HepG2 (cell line): Measurements from ENCODE around the gene SPP1. TPM values are rescaled to one million over a fixed set of nuclear protein-coding genes. Genes with fewer than 3 reads are reported as not detected.
"Not testable (repeated sequence)": the region's sequence is repeated elsewhere in the genome, so short reads cannot be mapped to it uniquely, and the experiment has no call there.

Experiments
- ATAC-seq: fragments of 200-7000 bp; cut with Tn5 transposase; 3 replicates; pipeline ENCODE4 v1.9.1; 2020; ENCODE audit warnings: mild to moderate bottlenecking, moderate library complexity
- BruUV-seq: library from RNA; stranded (reverse); fragments of 400-500 nt; replicated peaks from 2 replicates; lab custom pipeline; 2021; lab: Mats Ljungman, UMichigan
- CTCF ChIA-PET: fragments of 300-600 bp; formaldehyde crosslinking; extraction: SDS; loops from one replicate; lab custom pipeline; 2021; ENCODE audit warnings: low total read pairs, inconsistent platforms, low intra/inter-chr PET ratio; lab: Yijun Ruan, JAX
- POLR2A ChIA-PET: fragments of 350-600 bp; sonication (Branson Sonifier 250); formaldehyde crosslinking; loops from one replicate; lab custom pipeline; 2020; ENCODE audit warnings: antibody characterized with exemption, inconsistent platforms; lab: Yijun Ruan, JAX
- DNase-seq: peaks from one replicate; pipeline ENCODE4 v3.0.0-alpha.2; 2015; ENCODE audit warnings: low spot score
- FAIRE-seq: peaks from 3 replicates; lab custom pipeline; 2011; peaks lifted over from hg19 to GRCh38; lab: Jason Lieb, UNC
- H2AFZ ChIP-seq: one replicate; pipeline ENCODE4 v1.6.1; 2011; ENCODE audit warnings: low read length, inconsistent platforms
- H3K27ac ChIP-seq: fragments of 300-600 bp; 3 replicates; pipeline ENCODE4 v1.8.0; 2011; ENCODE audit warnings: mixed run types, mild to moderate bottlenecking, mixed read lengths, low read length, inconsistent platforms; ENCODE audit not compliant: insufficient read depth; ENCODE audit errors: extremely low read length
- H3K27me3 ChIP-seq, 2 experiments: fragments of 200-600 bp in 1 of 2; 2 replicates in 1 of 2; 3 replicates in 1 of 2; pipeline versions ENCODE4 v1.6.0 to v1.8.0; 2011; ENCODE audit warnings: low read length in 2 of 2, mild to moderate bottlenecking in 2 of 2, moderate library complexity in 2 of 2, inconsistent platforms in 1 of 2; ENCODE audit not compliant: insufficient read depth in 2 of 2, control insufficient read depth in 1 of 2
- H3K36me3 ChIP-seq, 2 experiments: fragments of 200-600 bp in 1 of 2; replicated peaks in 1 of 2; 2 replicates in 1 of 2; 3 replicates in 1 of 2; pipeline versions ENCODE4 v1.5.1 to v1.8.0; 2011; ENCODE audit warnings: low read length in 2 of 2, inconsistent platforms in 1 of 2; ENCODE audit not compliant: insufficient read depth in 2 of 2, control insufficient read depth in 1 of 2
- H3K4me1 ChIP-seq: 2 replicates; pipeline ENCODE4 v1.5.1; 2012; ENCODE audit warnings: low read length, inconsistent platforms; ENCODE audit not compliant: insufficient read depth
- H3K4me2 ChIP-seq: 2 replicates; pipeline ENCODE4 v1.6.0; 2011; ENCODE audit warnings: low read depth, low read length, inconsistent platforms
- H3K4me3 ChIP-seq, 3 experiments: fragments of 200-600 bp in 1 of 3; sonication (generic), shearing (Covaris generic) in 1 of 3; replicated peaks in 1 of 3; 2 replicates each; pipeline ENCODE4 v1.5.1; 2011 to 2016; ENCODE audit warnings: low read length in 3 of 3, inconsistent platforms in 2 of 3, low read depth in 2 of 3, mild to moderate bottlenecking in 2 of 3, control low read depth in 1 of 3, mixed read lengths in 1 of 3; ENCODE audit not compliant: insufficient read depth in 1 of 3
- H3K79me2 ChIP-seq: one replicate; pipeline ENCODE4 v1.6.1; 2011; ENCODE audit warnings: low read length, inconsistent platforms; ENCODE audit not compliant: insufficient read depth
- H3K9ac ChIP-seq: 2 replicates; pipeline ENCODE4 v1.6.0; 2011; ENCODE audit warnings: mild to moderate bottlenecking, low read depth, low read length, inconsistent platforms; ENCODE audit not compliant: insufficient read depth
- H3K9me3 ChIP-seq: 2 replicates; pipeline ENCODE4 v1.5.1; 2012; ENCODE audit warnings: mild to moderate bottlenecking, low read length
- H4K20me1 ChIP-seq: 2 replicates; pipeline ENCODE4 v1.6.0; 2011; ENCODE audit warnings: inconsistent platforms, mild to moderate bottlenecking, low read length, moderate library complexity; ENCODE audit not compliant: insufficient read depth
- ATF7 ChIP-seq, 2 experiments: fragments of 450-650 bp in 1 of 2; sonication (generic) in 1 of 2; formaldehyde crosslinking in 1 of 2; IDR thresholded peaks; 2 replicates each; pipeline versions ENCODE4 v1.4.0 to v1.6.1; 2016 to 2020; ENCODE audit warnings: antibody characterized with exemption in 1 of 2, mild to moderate bottlenecking in 1 of 2, missing genetic modification reagents in 1 of 2
- CREB1 ChIP-seq, 2 experiments: fragments of 450-650 bp in 1 of 2; IDR thresholded peaks; 2 replicates each; pipeline ENCODE4 v1.6.1; 2016 to 2017; ENCODE audit warnings: control low read depth in 1 of 2, mild to moderate bottlenecking in 1 of 2, missing compliant biosample characterization in 1 of 2, missing genetic modification characterization in 1 of 2
- ERF ChIP-seq: IDR thresholded peaks from 2 replicates; pipeline ENCODE4 v1.6.1; 2018; ENCODE audit warnings: missing biosample characterization, missing genetic modification reagents
- MNT ChIP-seq: fragments of 450-650 bp; IDR thresholded peaks from 2 replicates; pipeline ENCODE4 v1.6.1; 2016
- SUZ12 ChIP-seq: fragments of 150-350 bp; IDR thresholded peaks from 2 replicates; pipeline ENCODE4 v1.6.1; 2014; ENCODE audit warnings: low read depth, low read length
- ZNF589 ChIP-seq: sonication (generic); formaldehyde crosslinking; conservative IDR thresholded peaks from 2 replicates; pipeline ENCODE4 v1.8.0; 2022; ENCODE audit warnings: mild to moderate bottlenecking, moderate library complexity, missing genetic modification reagents
- WGBS: methylation state at CpG from one replicate; pipeline ENCODE4 v1.1.6; 2017; ENCODE audit warnings: low lambda C conversion rate; 5-methylcytosine and 5-hydroxymethylcytosine counted together
- in situ Hi-C: cut with HindIII; loops from 2 replicates; pipeline ENCODE4 v1.10.0; 2017; ENCODE audit warnings: low pct_unique_long_range_greater_than_20kb; ENCODE audit not compliant: extremely low pct_ligation_motif_present
- intact Hi-C: fragments of 100-400 bp; cut with micrococcal nuclease; formaldehyde crosslinking; loops from one replicate; pipeline ENCODE4 v1.10.0; 2022; ENCODE audit not compliant: unreplicated experiment
- polyA plus RNA-seq, 8 experiments: library from polyadenylated mRNA; depleted of rRNA in 3 of 8; stranded (reverse) in 7 of 8; unstranded in 1 of 8; fragments of >200 nt; fragmentation: Illumina TruSeq in 4 of 8; extraction: Trizol in 4 of 8; gene quantifications; 2 replicates each; pipeline versions ENCODE4 v1.2.1 to v1.2.3, GENCODE V29; 2011 to 2016; ENCODE audit warnings: low read depth in 4 of 8, missing spikeins in 1 of 8, mixed read lengths in 1 of 8; ENCODE audit not compliant: insufficient read depth in 1 of 8
- total RNA-seq, 5 experiments: library from RNA; depleted of rRNA; stranded (reverse); fragments of >200 nt; fragmentation: Illumina TruSeq; extraction: Trizol; gene quantifications; 2 replicates each; pipeline ENCODE4 v1.2.3, GENCODE V29; 2016; ENCODE audit warnings: low read depth in 1 of 5

SPP1 gene
- total and polyA plus RNA-seq, 2 of the 13 experiments (the other 11 are each of a cell fraction or from before 2014, with no cell fraction given) = 682 to 788 TPM

GRCh38 chr4:87989765-87990164, 14.3 kb downstream of the SPP1 start:
- peaks cover 8% of the 10 kb centered on the region for H3K4me1 ChIP-seq
- no peaks in the 10 kb centered on the region for H4K20me1 ChIP-seq
- CTCF ChIA-PET = no interaction called here
- peak; percentile 53 for TF ChIP-seq MNT
- no peak for TF ChIP-seq SUZ12
- peak; percentile 61 for TF ChIP-seq CREB1 (IDR thresholded peaks at IDR 0.05)
- no peak for TF ChIP-seq CREB1 (CRISPR knock-in tag; IDR thresholded peaks at IDR 0.05)
- peak; percentile 78 for TF ChIP-seq ATF7 (IDR thresholded peaks at IDR 0.05)
- TF ChIP-seq ATF7 (CRISPR knock-in tag; IDR thresholded peaks at IDR 0.05) = no peak
- no TSS peak for BruUV-seq
- no peaks in the 10 kb centered on the region for H3K79me2 ChIP-seq
- no peaks in the 10 kb centered on the region for H3K9me3 ChIP-seq
- peaks cover 0 to 5% of the 10 kb centered on the region in 2 experiments; a peak in 2 of 5 replicates for H3K27me3 ChIP-seq
- FAIRE-seq (no peak), DNase-seq (no peak), ATAC-seq (no peak)
- POLR2A ChIA-PET = no interaction called here
- H3K4me2 ChIP-seq = no peak overlapping the region
- in situ Hi-C loops = loop anchor here (25.0 kb wide), 2 partner anchors 302 to 452 kb away; partner anchors contain the start of gene SPARCL1
- H3K36me3 ChIP-seq = no peaks in the 10 kb centered on the region
- H3K4me3 ChIP-seq = no peak overlapping the region
- WGBS = 49% methylated on average over 2 of the region's 4 CpGs
- H3K9ac ChIP-seq = no peak overlapping the region
- H2AFZ ChIP-seq = no peak overlapping the region
- H3K27ac ChIP-seq = no peak overlapping the region
- intact Hi-C loops = loop anchor here (5.0 kb wide), 1 partner anchor 312 kb away; no protein-coding TSS in a partner anchor

GRCh38 chr4:87995435-87995834, 19.9 kb downstream of the SPP1 start:
- FAIRE-seq (no peak), ATAC-seq (no peak), DNase-seq (no peak)
- 1% methylated on average over 3 of the region's 3 CpGs for WGBS
- no peak overlapping the region for H3K4me3 ChIP-seq
- BruUV-seq = no TSS peak
- no peaks in the 10 kb centered on the region for H3K79me2 ChIP-seq
- no peaks in the 10 kb centered on the region for H3K9me3 ChIP-seq
- H2AFZ ChIP-seq = no peak overlapping the region
- CTCF ChIA-PET = no interaction called here
- no peaks in the 10 kb centered on the region for H3K4me1 ChIP-seq
- in situ Hi-C loops = loop anchor here (25.0 kb wide), 2 partner anchors 308 to 458 kb away; partner anchors contain the start of gene SPARCL1
- no peak for TF ChIP-seq ERF
- TF ChIP-seq ATF7 (IDR thresholded peaks at IDR 0.05) = peak; percentile 56
- no peak for TF ChIP-seq ATF7 (CRISPR knock-in tag; IDR thresholded peaks at IDR 0.05)
- TF ChIP-seq ZNF589 (CRISPR knock-in tag) = no peak
- POLR2A ChIA-PET = no interaction called here
- H3K36me3 ChIP-seq = no peaks in the 10 kb centered on the region
- H4K20me1 ChIP-seq = no peaks in the 10 kb centered on the region
- H3K27ac ChIP-seq = no peak overlapping the region
- intact Hi-C loops = no loop called here
- H3K4me2 ChIP-seq = no peak overlapping the region
- peaks cover 0 to 2% of the 10 kb centered on the region in 2 experiments; a peak in 1 of 5 replicates for H3K27me3 ChIP-seq
- no peak overlapping the region for H3K9ac ChIP-seq

- H3K27me3 ChIP-seq, H3K79me2 ChIP-seq, POLR2A ChIA-PET, H3K36me3 ChIP-seq, H3K4me2 ChIP-seq, H4K20me1 ChIP-seq, H3K4me1 ChIP-seq, CTCF ChIA-PET, H3K4me3 ChIP-seq, intact Hi-C loops, BruUV-seq, H3K27ac ChIP-seq, FAIRE-seq, H3K9ac ChIP-seq, H3K9me3 ChIP-seq, ATAC-seq, DNase-seq, H2AFZ ChIP-seq: not testable (repeated sequence)
- in situ Hi-C loops = loop anchor here (25.0 kb wide), 2 partner anchors 312 to 462 kb away; partner anchors contain the start of gene SPARCL1
- 44% methylated on average over 2 of the region's 2 CpGs for WGBS
Observed at GRCh38 chr4:87999191-87999691, 23.7 kb downstream of the SPP1 start.
